ENCODE measurements around the gene WDR59.
"Not testable (repeated sequence)": the region's sequence is repeated elsewhere in the genome, so short reads cannot be mapped to it uniquely, and the experiment has no call there.

Gene WDR59

GRCh38 chr16:75011634-75012307, 26.8 kb upstream of the WDR59 start:
- peak; percentile 46 to 51 for DNase-seq

GRCh38 chr16:75010427-75010826, 25.5 kb upstream of the WDR59 start:
- DNase-seq, result no peak

- no peak for DNase-seq
Measured at GRCh38 chr16:75007443-75007842, 22.5 kb upstream of the WDR59 start.

- DNase-seq, result no peak
Measured at GRCh38 chr16:75005697-75006096, 20.8 kb upstream of the WDR59 start.

GRCh38 chr16:75004460-75004859, 19.5 kb upstream of the WDR59 start:
- DNase-seq, result no peak

GRCh38 chr16:75003931-75004330, 19.0 kb upstream of the WDR59 start:
- DNase-seq, result no peak

- no peak for DNase-seq
Measured at GRCh38 chr16:75002474-75002873, 17.6 kb upstream of the WDR59 start.

- DNase-seq, result peak in 1 of 2 donors; percentile 1
Measured at GRCh38 chr16:75000481-75001081, 15.7 kb upstream of the WDR59 start.

GRCh38 chr16:74999609-75000480, 14.9 kb upstream of the WDR59 start:
- peak; percentile 59 to 61 for DNase-seq

GRCh38 chr16:74999219-74999608, 14.3 kb upstream of the WDR59 start:
- DNase-seq, result peak; percentile 32 to 39

GRCh38 chr16:74998481-74999218, 13.7 kb upstream of the WDR59 start, which contains the start of gene ZNRF1:
TSS of gene ZNRF1 (plus strand) at chr16:74999024. CDS start at chr16:74999672, 648 bp downstream.
- DNase-seq, result peak; percentile 77 to 83

GRCh38 chr16:74997042-74997491, 12.1 kb upstream of the WDR59 start:
- DNase-seq, result no peak

GRCh38 chr16:74995986-74996385, 11.1 kb upstream of the WDR59 start:
- no peak for DNase-seq

- no peak for DNase-seq
Measured at GRCh38 chr16:74991593-74992403, 6.9 kb upstream of the WDR59 start.

- no peak for DNase-seq
Measured at GRCh38 chr16:74991268-74991592, 6.3 kb upstream of the WDR59 start.

GRCh38 chr16:74990832-74991231, 5.9 kb upstream of the WDR59 start:
- DNase-seq, result no peak

GRCh38 chr16:74989864-74990263, 4.9 kb upstream of the WDR59 start:
- not testable (repeated sequence) for DNase-seq

GRCh38 chr16:74987027-74987681, 2.2 kb upstream of the WDR59 start:
- DNase-seq, result no peak

- DNase-seq, result no peak
Measured at GRCh38 chr16:74984194-74984528, 762 bp downstream of the WDR59 start.

- DNase-seq, result no peak
Measured at GRCh38 chr16:74982256-74982655, 2.7 kb downstream of the WDR59 start.

- DNase-seq, result no peak
Measured at GRCh38 chr16:74975591-74975990, 9.3 kb downstream of the WDR59 start.

GRCh38 chr16:74973304-74973703, 11.6 kb downstream of the WDR59 start:
- DNase-seq, result no peak
